GDM1 (cell line): Measurements from ENCODE around the gene KLHL42.

ENCODE experiments used
- DNase-seq: peaks from one replicate; lab custom pipeline; 2025; lab: John Stamatoyannopoulos, UW

Gene KLHL42

GRCh38 chr12:27780612-27781408 is 777 bp downstream of the KLHL42 start:
- DNase-seq, result no peak

- DNase-seq, result no peak
Observed at GRCh38 chr12:27781680-27782079, 1.6 kb downstream of the KLHL42 start.

GRCh38 chr12:27782481-27782880 is 2.4 kb downstream of the KLHL42 start:
- no peak for DNase-seq

GRCh38 chr12:27785882-27786570 is 6.0 kb downstream of the KLHL42 start:
- no peak for DNase-seq

- no peak for DNase-seq
Observed at GRCh38 chr12:27787559-27787958, 7.5 kb downstream of the KLHL42 start.

- DNase-seq, result no peak
Observed at GRCh38 chr12:27790179-27790578, 10.1 kb downstream of the KLHL42 start.

- DNase-seq, result no peak
Observed at GRCh38 chr12:27794818-27795584, 15.0 kb downstream of the KLHL42 start.

GRCh38 chr12:27796128-27796527 is 16.1 kb downstream of the KLHL42 start:
- no peak for DNase-seq

GRCh38 chr12:27797301-27798025 is 17.4 kb downstream of the KLHL42 start:
- DNase-seq, result no peak

GRCh38 chr12:27800819-27801218 is 20.8 kb downstream of the KLHL42 start:
- no peak for DNase-seq

GRCh38 chr12:27801630-27802029 is 21.6 kb downstream of the KLHL42 start:
- DNase-seq, result no peak

GRCh38 chr12:27802511-27802910 is 22.5 kb downstream of the KLHL42 start:
- DNase-seq, result no peak

- no peak for DNase-seq
Observed at GRCh38 chr12:27802936-27803335, 22.9 kb downstream of the KLHL42 start.

GRCh38 chr12:27805238-27805637 is 25.2 kb downstream of the KLHL42 start:
- no peak for DNase-seq

GRCh38 chr12:27806259-27806658 is 26.2 kb downstream of the KLHL42 start:
- DNase-seq, result no peak

- DNase-seq, result no peak
Observed at GRCh38 chr12:27807063-27807703, 27.1 kb downstream of the KLHL42 start.

GRCh38 chr12:27808841-27809240 is 28.8 kb downstream of the KLHL42 start:
- DNase-seq, result no peak

GRCh38 chr12:27810756-27811155 is 30.7 kb downstream of the KLHL42 start:
- no peak for DNase-seq

- no peak for DNase-seq
Observed at GRCh38 chr12:27812502-27812901, 32.5 kb downstream of the KLHL42 start.

- DNase-seq, result no peak
Observed at GRCh38 chr12:27814411-27814810, 34.4 kb downstream of the KLHL42 start.

GRCh38 chr12:27814851-27815591 is 35.0 kb downstream of the KLHL42 start:
- DNase-seq, result no peak
